ENCODE measurements around the gene CELF2.

- TF ChIP-seq POLR2A (IDR thresholded peaks at IDR 0.05) (no peak), CTCF (IDR thresholded peaks at IDR 0.05) (no peak)
Observed at GRCh38 chr10:11367505-11367904, 349.8 kb downstream of the CELF2 start.

Data from vagina (tissue), 2 donors.